Ecto neural progenitor cell (in vitro differentiated cells): ENCODE measurements around the gene PNKP.

Experiments
- DNase-seq: peaks from one replicate; pipeline ENCODE4 v3.0.0-alpha.2; 2018; ENCODE audit warnings: low spot score

The PNKP gene

GRCh38 chr19:49876422-49877019 is 9.1 kb upstream of the PNKP start:
- DNase-seq = peak; percentile 98

- DNase-seq = peak; percentile 81
Measured at GRCh38 chr19:49875857-49876421, 8.6 kb upstream of the PNKP start.

GRCh38 chr19:49875177-49875576 is 7.8 kb upstream of the PNKP start:
- DNase-seq = no peak

GRCh38 chr19:49874503-49875157 is 7.3 kb upstream of the PNKP start:
- no peak for DNase-seq

- no peak for DNase-seq
Measured at GRCh38 chr19:49873834-49874233, 6.5 kb upstream of the PNKP start.

GRCh38 chr19:49873129-49873521 is 5.7 kb upstream of the PNKP start:
- no peak for DNase-seq

- no peak for DNase-seq
Measured at GRCh38 chr19:49872245-49873128, 5.1 kb upstream of the PNKP start.

GRCh38 chr19:49871349-49871985 is 4.1 kb upstream of the PNKP start:
- no peak for DNase-seq

- DNase-seq = no peak
Measured at GRCh38 chr19:49870309-49870901, 3.0 kb upstream of the PNKP start.

GRCh38 chr19:49869484-49870308 is 2.3 kb upstream of the PNKP start:
- peak; percentile 98 for DNase-seq

GRCh38 chr19:49869009-49869483 is 1.7 kb upstream of the PNKP start:
- no peak for DNase-seq

GRCh38 chr19:49864890-49865289 is 2.5 kb downstream of the PNKP start:
- no peak for DNase-seq

GRCh38 chr19:49863935-49864320 is 3.4 kb downstream of the PNKP start:
- DNase-seq = no peak

- DNase-seq = no peak
Measured at GRCh38 chr19:49863254-49863934, 4.0 kb downstream of the PNKP start.

- no peak for DNase-seq
Measured at GRCh38 chr19:49862391-49863253, 4.8 kb downstream of the PNKP start.

- no peak for DNase-seq
Measured at GRCh38 chr19:49861541-49862378, 5.6 kb downstream of the PNKP start.

GRCh38 chr19:49861107-49861506 is 6.3 kb downstream of the PNKP start:
- DNase-seq = no peak
